Activated gamma-delta T cell treated with Interleukin-2 at 50 U/mL for 16 hours (primary cell): ENCODE data around the gene DST.

Experiments used
- DNase-seq: peaks from one replicate; pipeline ENCODE4 v3.0.0-alpha.2; 2020

DST gene

DNA sequence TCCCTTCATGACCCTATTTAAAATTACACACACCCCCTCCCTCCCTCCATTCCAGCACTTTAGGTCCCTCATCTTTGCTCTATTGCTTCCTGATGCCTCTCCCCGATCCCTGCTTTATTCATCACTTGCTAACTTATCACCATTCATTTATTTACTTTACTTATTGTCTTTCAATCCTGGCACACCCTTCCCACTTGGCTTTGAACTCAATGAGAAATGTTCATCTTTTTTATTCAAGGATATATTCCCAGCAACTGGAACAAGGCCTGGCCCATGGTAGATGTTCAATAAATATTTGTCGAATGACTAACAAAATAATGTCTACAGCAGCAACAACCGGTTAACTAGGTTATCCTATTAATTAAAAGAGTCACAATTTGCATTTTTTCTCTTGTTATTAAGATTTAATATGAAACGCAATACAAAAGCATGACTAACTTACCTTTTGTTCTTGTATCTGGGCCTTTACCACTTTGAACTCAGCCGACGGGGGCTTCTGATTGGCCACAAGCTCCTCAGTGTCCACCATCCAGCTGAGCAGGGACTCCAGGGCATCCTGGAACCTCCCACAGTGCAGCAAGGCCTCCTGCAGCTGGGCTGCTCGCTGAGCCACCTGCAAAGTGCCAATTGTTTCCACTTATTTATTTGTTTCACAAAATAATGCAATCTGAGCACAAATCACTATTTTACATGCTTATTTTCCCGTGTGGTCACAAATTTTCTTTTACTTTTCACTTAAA lies 107.8 kb downstream of the DST start:
- no peak for DNase-seq

GRCh38 chr6:56532766-56533551 lies 109.7 kb downstream of the DST start:
- no peak for DNase-seq

GRCh38 chr6:56531839-56532595 lies 110.7 kb downstream of the DST start:
- no peak for DNase-seq

DNA sequence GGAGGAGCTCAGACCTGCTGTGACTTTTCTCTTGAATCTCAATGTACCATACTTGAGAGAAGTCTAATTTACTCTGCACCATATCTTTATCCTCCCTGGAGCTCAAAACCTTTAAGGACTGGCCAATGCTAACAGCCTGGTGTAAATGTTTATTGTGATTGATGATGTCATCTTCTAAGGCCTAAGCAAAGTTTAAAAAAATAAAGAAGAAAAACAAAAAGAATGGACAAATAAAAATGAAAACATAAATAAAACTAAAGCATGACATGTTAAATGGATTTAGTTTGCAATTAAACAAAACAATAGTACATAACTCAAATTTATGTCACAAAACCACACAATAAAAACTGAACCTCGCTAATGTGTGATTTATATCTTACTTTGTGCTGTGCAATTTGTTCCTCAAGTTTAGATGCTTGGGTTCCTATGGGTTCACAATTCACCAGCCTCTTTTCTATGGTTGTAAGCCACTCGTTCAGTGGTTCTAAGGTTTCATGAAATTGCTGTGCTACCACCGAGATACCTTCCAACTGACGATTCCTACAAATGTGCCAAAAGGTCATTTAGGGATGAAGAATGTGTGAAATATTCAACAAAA lies 113.0 kb downstream of the DST start:
- no peak for DNase-seq

DNA sequence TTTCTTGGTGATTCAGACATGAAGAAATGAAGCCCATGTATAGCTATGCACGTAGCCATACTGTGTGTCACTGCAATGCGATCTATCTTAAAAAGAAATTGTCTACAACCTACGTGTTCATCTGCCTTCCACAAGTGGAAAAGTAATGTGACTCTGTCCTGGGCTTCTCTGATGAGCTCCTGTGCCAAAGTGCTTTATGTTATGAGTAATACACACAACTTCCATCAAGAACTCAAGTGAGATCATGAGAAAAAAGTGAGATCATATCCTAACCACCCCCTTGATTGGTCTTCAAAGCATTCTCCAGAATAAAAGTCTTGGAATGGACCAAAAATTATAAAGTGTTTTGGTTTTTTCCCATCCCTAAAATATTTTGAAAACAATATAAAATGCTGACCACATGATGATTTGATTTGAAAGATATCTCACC lies 114.3 kb downstream of the DST start:
- DNase-seq: no peak

GRCh38 chr6:56527934-56528333 lies 114.8 kb downstream of the DST start:
- no peak for DNase-seq

DNA sequence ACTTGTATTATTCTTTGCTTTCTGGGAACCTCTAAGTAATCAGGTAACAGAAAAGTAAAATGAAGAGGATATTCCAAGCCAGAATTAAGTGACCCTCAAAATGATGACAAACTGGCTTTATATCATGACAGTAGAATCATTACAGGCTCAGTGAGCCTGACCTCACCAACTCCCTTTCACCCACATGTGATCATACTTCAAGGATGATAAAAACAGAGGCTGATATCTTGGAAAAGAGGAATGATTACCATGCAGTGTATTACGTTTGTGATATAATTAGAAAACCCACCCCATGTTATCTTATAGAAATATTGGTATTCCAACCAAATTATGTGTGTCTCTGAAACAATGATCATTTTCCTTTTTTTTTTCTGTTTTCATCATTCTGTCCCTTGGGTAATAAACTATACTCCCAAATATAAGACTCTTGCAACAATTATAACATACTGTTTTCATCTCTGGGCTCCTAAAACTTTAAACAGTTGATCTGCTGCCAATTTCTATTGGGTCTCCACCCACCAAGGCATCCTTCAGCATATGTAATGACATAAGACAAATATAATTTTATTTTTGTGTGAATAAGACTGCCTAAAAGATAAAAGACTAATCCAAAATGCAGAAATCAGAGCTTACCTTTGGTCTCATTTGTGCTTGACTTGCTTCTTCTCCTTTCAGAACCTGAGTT lies 115.7 kb downstream of the DST start:
- no peak for DNase-seq

DNA sequence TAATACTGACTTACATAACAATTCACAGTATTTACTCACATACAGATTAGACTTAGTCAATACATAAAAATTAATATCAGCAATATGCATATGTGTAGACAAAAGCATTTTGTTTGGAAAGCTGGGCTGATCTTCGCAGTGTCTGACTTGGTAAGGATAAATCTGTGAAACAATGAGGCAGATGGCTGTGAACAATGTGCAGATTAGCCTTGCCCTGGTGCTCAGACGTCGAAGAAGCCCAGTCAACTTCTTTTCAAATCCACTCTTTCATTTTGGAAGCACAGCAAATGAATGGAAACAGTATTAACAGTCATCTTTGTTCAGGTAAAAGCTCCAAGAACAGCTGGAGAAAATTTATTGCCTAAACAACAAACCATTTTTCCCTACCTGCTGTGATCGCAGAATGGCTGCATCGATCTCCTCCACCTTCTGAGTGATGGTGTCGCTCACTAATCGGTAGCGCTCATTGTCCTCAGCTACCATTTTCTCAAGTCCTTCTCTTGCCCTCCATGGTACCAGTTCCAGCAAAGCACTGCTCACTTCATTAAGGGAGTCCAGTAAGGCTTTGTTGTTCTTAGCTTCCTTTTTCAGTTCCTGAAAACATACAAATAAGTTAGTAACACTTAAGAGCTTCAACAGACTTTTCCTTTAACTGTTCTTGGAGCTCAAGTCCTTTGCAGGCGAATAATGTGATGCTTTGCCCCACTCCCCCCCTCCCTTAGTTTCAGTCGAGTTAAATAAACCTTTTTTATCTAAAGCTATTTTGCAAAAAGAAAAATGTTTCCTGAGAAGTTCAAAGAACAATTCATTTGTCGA lies 116.5 kb downstream of the DST start:
- DNase-seq: no peak

- no peak for DNase-seq
Measured at GRCh38 chr6:56524891-56525703, 117.6 kb downstream of the DST start.

GRCh38 chr6:56522495-56523270 lies 120.0 kb downstream of the DST start:
- DNase-seq: no peak

GRCh38 chr6:56521976-56522375 lies 120.7 kb downstream of the DST start:
- DNase-seq: no peak

- no peak for DNase-seq
Measured at GRCh38 chr6:56521454-56521853, 121.2 kb downstream of the DST start.

DNA sequence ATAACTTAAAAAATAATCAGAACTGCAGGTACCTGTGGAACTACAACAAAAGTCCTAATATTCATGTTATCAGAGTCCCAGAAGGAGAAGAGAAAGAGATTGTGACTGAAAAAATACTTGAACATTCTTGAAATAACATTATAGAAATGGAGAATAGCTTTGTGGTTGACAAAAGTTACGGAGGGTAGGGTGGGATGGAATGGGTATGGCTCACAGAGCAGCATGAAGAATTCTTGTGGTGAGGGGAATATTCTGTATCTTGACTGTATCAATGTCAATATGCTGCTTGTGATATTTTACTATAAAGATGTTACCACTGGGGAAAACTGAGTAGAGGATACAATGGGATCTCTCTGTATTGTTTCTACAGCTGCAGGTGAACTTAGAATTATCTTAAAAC lies 122.5 kb downstream of the DST start:
- no peak for DNase-seq

DNA sequence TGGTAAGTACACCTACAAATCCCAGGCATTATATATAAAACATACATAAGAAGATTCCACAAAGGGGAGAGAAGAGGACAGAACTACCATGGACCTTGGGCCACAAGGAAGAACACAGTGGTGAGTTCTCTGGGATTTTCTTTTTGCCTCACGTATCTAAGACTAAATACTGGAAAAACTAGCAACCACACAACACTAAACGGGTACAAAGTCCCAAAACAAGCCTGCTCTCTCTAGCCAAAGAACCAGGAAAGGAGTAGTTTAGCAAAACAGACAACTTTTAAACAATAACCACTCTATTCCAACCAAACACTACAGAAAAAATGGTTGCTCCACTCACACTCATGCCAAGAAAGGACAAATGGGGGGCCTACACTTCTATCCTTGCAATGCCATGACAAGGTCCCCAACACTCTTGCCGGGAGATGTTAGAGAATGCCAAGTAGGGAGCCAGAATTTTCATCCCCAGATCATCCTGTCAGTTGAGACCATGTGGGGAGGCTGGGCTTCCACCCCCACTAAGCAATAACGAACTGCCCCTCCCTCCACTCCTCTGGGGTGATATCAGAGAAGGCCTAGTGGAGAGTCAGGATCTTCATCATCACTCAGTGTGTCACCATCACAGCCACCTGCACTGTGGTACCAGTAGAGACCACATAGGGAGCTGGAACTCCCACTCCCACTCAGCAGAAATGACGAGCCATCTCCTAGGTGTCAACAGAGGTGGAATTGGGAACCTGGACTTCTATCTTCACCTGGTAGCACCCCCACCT lies 123.5 kb downstream of the DST start:
- DNase-seq: no peak

DNA sequence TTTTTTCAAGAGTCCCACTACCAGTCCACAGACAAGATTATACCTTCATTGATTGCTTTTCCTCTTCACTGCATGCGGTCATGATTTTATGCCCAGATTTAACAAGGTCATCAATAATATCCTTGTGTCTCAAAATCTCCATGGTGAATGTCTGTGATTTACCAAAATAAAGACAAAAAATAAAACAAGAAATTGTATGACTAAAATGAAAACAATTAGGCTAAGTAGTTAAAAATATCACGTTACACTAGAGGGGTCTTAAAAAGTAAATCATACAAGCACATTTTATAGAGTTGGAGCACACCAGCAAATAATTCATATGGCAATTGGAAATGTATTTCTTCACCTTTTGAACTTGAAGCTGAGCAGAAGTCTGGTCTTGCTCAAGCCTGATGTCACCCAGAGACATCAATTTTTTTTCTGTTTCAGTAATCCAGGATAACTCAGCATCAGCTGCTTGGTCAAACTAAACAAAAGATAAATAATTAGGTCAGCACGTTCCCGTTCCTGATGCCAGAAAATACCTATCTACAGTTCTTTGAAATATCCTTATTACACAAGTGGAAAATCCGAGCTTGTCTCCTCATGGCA lies 125.4 kb downstream of the DST start:
- DNase-seq: no peak

DNA sequence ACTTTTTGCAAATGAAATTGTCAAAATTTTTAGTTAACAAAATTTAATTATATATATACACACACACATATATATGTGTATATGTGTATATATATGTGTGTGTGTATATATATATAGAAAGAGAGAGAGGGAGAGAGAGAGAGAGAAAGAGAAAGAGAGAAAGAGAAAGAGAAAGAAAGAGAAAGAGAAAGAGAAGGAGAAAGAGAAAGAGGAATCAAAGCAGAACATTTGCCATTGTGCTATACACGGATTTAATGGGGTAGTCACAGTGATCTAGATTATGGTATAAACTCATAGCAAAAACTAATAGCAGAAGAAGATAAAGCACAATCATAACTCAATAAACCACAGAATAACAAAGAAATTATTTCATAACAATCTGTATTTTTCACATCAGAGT lies 126.7 kb downstream of the DST start:
- DNase-seq: no peak

DNA sequence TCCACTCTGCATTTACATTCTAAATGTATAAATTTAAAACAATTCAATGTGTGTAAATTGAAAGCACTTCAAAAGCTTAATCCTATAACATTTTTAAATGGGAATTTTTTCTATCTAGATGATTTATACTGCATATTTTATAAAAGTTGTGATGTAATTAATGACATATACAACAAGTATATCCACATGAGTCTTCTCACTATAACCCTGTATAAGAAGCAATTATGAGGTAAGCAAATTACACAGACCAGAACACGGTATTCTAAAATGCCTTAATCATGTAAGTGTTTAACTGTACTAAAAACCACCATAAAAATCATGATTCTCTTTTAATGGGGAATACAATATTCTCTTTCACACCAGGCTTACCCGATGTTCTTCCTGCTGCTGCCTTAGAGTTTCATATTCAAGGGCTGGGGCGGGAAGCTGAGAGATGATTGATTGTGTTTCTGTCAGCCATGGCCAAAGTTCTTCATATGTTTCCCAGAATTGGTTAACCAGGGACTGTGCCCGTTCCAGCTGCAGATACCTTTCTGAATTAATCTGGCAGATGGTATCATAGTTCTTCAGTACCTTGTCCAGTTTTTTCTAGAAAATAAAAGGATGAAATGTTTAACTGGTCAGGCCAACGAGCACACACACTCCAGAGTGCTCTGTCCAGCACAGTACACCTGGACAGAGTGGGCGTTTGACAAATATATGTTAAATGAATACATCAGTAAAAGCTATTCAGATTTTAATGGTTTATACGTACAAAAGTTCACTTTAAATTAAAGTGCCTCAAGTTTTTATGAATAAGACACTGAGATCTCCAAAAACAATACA lies 127.4 kb downstream of the DST start:
- no peak for DNase-seq

GRCh38 chr6:56514395-56514794 lies 128.3 kb downstream of the DST start:
- no peak for DNase-seq
